GM06990 (cell line): Measurements from ENCODE around the gene SLC22A9.

Experiments
- DNase-seq: peaks from one replicate; pipeline ENCODE4 v3.0.0-alpha.2; 2011; ENCODE audit not compliant: insufficient read length; ENCODE audit errors: extremely low read depth
- H3K27me3 ChIP-seq: replicated peaks from 2 replicates; pipeline ENCODE4 v1.6.0; 2011; ENCODE audit warnings: low read length; ENCODE audit not compliant: control insufficient read depth, insufficient read depth
- H3K36me3 ChIP-seq: 2 replicates; pipeline ENCODE4 v1.5.1; 2011; ENCODE audit warnings: low read length; ENCODE audit not compliant: control insufficient read depth, insufficient read depth
- H3K4me3 ChIP-seq: replicated peaks from 2 replicates; pipeline ENCODE4 v1.5.1; 2011; ENCODE audit warnings: low read depth, mild to moderate bottlenecking, control low read depth, low read length
- CTCF ChIP-seq: IDR thresholded peaks from 2 replicates; pipeline ENCODE4 v1.5.1; 2011; ENCODE audit warnings: low read length, control low read depth, mild to moderate bottlenecking, inconsistent platforms; ENCODE audit not compliant: insufficient read depth, poor library complexity, severe bottlenecking

SLC22A9 gene

GRCh38 chr11:63362196-63362793, 7.3 kb upstream of the SLC22A9 start:
- no peak for DNase-seq
- no peak for TF ChIP-seq CTCF
- no peak overlapping the region for H3K4me3 ChIP-seq
- H3K36me3 ChIP-seq: no peaks in the 10 kb centered on the region
- no peaks in the 10 kb centered on the region for H3K27me3 ChIP-seq

- no peak overlapping the region for H3K4me3 ChIP-seq
- DNase-seq: no peak
- H3K36me3 ChIP-seq: no peaks in the 10 kb centered on the region
- TF ChIP-seq CTCF: no peak
- H3K27me3 ChIP-seq: no peaks in the 10 kb centered on the region; the same call in 1 of the 2 replicates
These were observed 495 bp downstream of the SLC22A9 start for GRCh38 chr11:63369971-63370588.

- no peak overlapping the region for H3K4me3 ChIP-seq
- no peaks in the 10 kb centered on the region for H3K36me3 ChIP-seq
- TF ChIP-seq CTCF: no peak
- DNase-seq: no peak
- no peaks in the 10 kb centered on the region; the same call in 1 of the 2 replicates for H3K27me3 ChIP-seq
These were observed 1.8 kb downstream of the SLC22A9 start for GRCh38 chr11:63371396-63371795.

DNA sequence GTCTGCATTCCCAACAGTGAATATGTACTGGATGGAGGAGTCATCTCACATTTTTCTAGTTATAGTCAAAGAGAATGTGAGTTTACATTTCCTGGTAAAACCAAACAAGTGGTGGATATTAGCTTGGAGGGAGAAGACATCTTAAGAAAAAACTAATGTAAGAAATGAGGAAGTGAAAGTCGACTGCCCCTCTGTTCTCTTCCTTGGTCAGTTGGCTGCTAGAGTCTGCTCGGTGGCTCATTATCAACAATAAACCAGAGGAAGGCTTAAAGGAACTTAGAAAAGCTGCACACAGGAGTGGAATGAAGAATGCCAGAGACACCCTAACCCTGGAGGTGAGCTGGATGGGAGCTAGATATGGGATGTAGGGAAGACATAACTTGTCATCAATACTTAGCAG, 5.8 kb downstream of the SLC22A9 start:
- no peak for TF ChIP-seq CTCF
- H3K27me3 ChIP-seq: no peaks in the 10 kb centered on the region
- H3K36me3 ChIP-seq: no peaks in the 10 kb centered on the region
- DNase-seq: peak; percentile 3
- H3K4me3 ChIP-seq: no peak overlapping the region

- H3K4me3 ChIP-seq: no peak overlapping the region
- H3K27me3 ChIP-seq: no peaks in the 10 kb centered on the region
- no peak for DNase-seq
- TF ChIP-seq CTCF: no peak
- H3K36me3 ChIP-seq: no peaks in the 10 kb centered on the region
These were observed 10.5 kb downstream of the SLC22A9 start for GRCh38 chr11:63380130-63380529.
